GM20000 (cell line): ENCODE data around the gene KRT80.

Experiments used
- DNase-seq: peaks from one replicate; pipeline ENCODE4 v3.0.0; 2012; ENCODE audit warnings: low spot score
- TF ChIP-seq, protein P1 (sequence below): IDR thresholded peaks from 2 replicates; pipeline ENCODE4 v1.5.1; 2012; ENCODE audit warnings: mild to moderate bottlenecking, control low read depth; ENCODE audit errors: extremely low read depth, missing control alignments

KRT80 gene

DNA sequence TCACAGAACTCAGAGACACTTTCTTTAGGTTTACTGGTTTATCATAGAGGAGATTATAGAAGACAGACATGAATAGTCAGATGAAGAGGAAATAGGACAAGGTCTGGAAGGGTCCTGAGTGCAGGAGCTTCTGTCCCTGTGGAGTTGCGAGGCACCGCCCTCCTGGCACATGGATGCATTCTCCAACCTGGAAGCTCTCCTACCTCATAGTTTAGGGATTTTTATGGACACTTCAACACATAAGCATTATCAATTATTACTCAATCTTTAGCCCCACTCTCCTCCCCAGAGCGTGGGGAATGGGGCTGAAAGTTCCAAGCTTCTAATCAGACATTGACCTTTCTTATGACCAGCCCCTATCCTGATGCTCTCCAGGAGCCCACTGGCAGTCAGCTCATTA, 28.7 kb upstream of the KRT80 start:
- TF ChIP-seq, protein P1, sequence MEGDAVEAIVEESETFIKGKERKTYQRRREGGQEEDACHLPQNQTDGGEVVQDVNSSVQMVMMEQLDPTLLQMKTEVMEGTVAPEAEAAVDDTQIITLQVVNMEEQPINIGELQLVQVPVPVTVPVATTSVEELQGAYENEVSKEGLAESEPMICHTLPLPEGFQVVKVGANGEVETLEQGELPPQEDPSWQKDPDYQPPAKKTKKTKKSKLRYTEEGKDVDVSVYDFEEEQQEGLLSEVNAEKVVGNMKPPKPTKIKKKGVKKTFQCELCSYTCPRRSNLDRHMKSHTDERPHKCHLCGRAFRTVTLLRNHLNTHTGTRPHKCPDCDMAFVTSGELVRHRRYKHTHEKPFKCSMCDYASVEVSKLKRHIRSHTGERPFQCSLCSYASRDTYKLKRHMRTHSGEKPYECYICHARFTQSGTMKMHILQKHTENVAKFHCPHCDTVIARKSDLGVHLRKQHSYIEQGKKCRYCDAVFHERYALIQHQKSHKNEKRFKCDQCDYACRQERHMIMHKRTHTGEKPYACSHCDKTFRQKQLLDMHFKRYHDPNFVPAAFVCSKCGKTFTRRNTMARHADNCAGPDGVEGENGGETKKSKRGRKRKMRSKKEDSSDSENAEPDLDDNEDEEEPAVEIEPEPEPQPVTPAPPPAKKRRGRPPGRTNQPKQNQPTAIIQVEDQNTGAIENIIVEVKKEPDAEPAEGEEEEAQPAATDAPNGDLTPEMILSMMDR: no peak
- no peak for DNase-seq

DNA sequence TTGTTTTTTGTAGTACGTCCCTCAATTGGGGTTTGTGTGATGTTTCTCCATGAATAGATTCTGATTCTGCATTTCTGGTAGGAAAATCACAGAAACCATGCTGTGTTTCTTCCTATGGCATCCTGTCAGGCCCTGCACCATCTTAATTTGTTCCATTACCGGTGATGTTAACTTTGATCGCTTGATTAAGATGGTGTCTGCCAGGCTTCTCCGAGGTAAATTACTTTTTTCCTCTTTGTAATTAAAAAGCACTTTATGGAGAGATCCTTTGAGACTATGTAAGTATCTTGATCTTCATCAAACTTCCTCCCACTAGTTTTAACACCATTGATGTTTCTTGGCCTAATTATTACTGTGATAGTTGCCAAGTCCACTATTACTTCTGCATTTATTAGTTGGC, 26.2 kb upstream of the KRT80 start:
- TF ChIP-seq, protein P1: no peak

DNA sequence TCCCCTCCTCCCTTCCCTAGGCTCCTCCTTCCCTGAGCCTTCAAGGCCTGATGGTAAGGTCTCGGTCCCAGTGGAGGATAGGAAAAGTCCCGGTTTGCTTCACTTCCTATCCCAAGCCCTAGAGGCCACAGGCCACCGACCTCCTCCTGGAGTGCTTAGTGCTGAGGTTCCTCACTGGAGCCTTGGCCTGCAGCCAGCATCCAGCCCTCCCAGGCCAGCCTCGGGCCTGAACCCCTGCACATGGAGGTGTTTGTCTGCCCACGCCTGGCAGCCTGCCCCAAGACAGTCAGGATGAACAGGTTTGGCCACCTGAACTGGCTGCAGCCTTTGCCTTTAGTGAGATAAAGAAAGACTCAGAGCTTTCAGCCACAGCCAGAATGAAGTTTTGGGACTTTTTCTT, 25.4 kb upstream of the KRT80 start:
- TF ChIP-seq, protein P1: no peak
- DNase-seq: no peak

More for the DNA sequence above, 26.2 kb upstream of the KRT80 start:
- DNase-seq: no peak

DNA sequence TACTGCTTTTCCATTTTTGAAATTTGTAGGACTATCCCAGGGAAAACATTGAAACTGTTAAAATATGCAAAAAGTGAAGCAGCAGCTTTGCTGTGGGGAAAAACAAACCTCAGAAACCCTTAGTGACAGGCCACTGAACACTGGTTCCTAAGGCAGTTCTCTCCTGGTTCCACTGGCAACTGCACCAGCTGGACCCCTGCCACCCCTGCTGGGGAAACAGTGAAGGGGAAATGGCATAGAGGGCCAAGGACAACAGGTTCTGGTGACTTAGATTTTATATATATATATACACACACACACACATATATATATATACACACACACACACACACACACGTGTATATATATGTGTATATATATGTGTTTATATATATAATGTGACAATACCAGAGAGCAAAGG, 25.0 kb upstream of the KRT80 start:
- TF ChIP-seq, protein P1: no peak

DNA sequence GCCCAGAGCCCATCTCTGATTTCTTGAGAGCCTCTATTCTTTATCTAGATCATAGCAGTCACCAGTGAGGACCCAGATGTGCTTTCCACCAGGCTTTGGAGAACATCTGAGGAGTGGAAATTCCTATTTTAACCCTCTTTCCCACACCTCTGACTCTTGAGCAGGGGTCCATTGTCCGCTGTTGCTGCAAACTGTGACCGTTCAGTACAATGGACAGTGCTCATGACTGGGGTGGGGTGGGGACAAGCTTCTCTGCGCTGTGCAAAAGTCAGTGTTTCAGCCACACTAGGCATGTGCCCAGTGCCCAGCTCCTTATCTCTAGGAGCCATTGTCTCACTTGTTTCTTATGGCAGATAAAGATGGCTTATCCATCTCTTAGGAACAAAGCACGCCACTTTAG, 24.3 kb upstream of the KRT80 start:
- TF ChIP-seq, protein P1: no peak
- no peak for DNase-seq

More for the DNA sequence above, 25.0 kb upstream of the KRT80 start:
- DNase-seq: no peak

DNA sequence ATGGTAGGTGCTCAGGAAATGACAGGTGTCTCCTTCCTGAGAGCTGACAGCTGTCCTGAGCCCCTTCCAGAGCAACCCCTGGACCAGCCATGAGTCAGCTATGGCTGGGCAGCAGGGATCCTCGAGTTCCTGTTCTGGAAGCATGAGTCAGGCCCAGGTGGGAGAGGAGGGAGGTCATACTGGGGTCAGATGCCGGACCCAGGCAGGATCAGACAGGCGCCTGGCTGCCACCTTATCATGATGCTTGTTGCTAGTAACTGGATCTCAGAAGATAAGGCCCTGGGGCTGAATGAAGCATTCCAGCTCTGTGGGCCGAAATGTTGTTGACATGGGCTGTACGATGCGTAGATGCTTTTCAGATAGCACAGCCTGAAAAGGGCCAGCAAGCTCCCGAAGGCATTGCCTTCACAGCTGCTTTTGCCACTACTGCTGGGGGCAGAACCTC, 23.8 kb upstream of the KRT80 start:
- TF ChIP-seq, protein P1: no peak
- DNase-seq: no peak

DNA sequence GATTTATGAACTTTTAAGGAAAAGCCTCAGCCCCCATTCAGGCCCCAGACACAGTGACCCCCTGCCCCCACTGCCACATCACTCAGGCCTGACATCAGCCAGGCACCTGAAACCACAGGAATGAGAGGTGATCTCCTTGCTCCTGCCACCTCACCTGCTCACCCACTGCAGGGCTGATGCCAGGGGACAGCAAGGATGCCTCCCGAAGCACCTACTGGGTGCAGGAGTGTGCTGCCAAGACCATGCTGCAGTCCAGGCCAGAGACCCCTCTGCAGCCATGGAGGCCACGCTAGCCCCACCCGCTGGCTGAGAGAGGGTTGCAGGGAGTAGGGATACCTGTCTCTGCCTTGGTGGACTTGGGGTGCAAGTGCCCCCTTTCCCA, 22.6 kb upstream of the KRT80 start:
- TF ChIP-seq, protein P1: peak; percentile 26
- no peak for DNase-seq
